AG20443 (cell line): ENCODE results near the gene PRTN3.
"Not testable (repeated sequence)": the region's sequence is repeated elsewhere in the genome, so short reads cannot be mapped to it uniquely, and the experiment has no call there.

Source experiments
- DNase-seq: peaks from one replicate; pipeline ENCODE4 v3.0.0; 2012; ENCODE audit warnings: low spot score, mixed read lengths

Gene PRTN3

DNA sequence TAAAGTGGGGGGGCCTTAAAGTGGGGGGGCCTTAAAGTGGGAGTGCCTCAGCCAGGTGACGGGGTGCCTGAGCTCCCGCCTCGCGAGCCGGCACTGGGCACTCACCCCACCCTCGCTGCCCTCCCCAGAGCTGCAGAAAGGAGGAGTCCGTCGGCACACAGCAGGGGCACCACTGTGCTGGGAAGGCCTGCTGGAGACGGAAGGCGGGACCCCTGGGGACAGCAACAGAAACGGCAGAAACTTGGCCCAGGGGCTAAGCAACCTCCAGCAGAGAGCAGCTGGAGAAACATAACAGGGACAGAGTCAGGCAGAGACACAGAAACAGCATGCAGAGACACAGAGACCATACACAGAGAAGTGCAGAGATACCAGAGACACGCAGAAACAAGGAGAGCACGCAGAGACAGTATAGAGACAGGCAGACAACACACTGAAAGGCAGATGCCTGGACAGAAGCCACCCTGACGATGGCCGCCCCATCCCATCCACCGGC, 26.5 kb downstream of the PRTN3 start:
- DNase-seq: no peak

DNA sequence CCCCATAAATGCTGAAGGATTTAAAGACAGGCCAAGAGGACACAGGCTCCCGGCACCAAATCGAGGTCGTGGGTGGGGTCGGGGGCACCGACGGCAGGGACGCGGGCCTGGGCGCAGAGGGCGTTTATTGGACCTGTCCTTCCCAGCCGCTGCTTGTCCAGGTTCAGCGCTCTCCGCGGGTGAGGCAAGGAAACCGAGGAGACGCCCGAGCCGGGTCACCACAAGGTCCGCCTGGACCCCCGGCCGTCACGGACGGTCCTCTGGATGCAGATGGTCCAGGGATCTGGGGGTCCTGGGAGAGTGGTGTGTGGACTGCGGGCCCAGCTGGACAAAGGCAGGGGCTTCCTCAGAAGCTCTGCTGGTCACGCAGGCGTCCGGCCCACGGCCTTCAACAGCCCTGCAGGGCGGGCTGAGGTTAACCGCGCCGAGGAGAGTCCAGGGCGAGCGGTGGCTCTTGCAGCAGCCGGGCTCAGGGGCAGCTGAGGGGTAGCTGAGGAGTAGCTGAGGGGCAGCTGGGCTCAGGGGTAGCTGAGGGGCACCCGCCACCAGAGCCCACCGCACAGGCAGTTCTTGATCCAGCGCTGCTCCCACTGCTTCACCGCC, 27.2 kb downstream of the PRTN3 start:
- DNase-seq: no peak

DNA sequence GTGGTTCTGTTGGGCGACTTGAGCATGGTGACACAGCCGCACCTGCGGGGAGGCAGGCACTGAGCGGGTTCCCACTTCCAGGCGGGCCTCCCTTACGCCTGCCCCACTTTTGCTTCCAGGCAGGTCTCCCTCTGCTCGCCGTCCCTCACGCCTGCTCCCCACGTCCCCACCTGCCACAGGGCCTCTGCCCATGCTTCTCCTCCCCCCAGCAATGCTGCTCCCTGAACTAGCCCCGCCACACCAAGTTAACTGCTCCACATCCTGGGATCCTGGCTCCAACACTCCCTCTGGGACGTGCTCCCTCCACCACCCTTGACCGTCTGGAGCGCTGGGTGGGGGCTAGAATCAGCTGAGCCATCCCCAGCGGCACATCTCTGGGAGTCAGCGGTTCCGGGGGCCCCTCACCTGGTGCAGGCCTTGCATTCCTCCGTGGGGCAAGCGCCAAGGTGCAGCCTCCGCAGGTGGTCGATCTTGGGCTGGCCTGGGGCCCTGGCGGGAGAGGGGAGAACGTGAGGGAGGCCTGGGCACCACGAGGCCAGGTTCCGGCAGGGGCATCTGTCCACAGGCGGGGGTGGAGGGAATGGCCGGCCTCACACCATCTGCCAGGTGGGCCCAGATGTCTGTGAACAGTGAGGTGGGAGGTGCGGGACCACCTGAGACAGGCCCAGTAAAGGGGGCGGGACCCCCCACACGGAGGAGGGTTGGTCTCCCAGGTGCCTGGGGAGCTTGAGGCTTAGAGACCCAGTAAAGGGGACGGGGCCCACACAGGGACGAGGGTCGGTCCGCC, 27.9 kb downstream of the PRTN3 start:
- DNase-seq: no peak

DNA sequence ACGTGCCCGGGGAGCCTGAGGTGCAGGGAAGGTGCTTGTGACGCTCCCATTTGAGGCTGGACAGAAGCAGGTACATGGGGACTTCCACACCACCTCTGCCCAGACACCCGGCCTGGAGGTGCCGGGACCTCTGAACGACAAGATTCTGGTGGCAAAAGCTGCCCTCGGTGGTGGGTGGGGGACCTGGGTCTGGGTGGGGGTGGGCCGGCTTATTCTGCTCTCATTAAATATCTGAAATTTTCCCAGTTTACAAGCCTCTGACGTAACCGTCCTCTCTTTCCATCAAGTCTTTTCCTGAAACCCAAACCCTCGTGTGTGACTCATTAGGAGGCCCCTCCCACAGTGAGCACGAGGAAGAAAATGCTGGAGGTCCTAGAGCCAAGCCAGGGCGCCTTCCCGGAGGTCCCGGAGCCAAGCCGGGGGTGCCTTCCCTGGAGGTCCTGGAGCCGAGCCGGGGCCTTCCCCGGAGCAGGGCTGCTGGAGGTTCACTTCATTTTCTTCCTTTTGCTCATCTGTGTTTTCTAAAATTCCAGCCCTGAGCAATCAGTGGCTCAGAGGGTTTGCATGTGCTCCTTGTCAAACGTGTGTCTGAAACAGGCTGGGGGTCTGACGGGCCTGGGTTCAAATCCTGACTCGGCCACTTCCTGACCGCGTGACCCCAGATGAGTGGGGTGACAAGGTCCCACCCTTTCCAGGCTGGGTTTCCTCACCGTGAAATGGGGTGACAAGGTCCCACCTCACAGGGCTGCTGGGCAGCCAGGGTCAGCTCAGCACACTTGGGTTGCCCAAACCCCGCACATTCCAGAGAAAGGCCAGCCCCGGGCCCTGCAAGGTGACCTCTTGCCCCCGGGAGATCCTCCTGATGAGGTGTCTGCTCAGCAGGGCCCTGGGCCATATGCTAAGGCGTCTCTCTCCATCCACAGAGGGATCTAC, 28.7 kb downstream of the PRTN3 start:
- peak; percentile 89 for DNase-seq

DNA sequence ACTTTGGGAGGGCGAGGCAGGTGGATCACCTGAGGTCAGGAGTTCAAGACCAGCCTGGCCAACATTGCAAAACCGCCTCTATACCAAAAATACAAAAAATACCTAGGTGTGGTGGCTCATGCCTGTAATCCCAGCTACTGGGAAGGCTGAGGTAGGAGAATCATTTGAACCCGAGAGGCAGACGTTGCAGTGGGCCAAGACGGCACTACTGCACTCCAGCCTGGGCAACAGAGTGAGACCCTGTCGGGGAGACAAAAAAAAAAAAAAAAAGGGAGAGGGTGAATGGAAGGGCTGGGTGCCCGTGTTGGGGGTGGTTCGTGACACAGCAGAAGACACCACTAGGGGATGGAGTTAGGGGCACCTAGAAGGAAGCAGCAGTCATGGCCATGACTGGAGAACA, 29.5 kb downstream of the PRTN3 start:
- no peak for DNase-seq

DNA sequence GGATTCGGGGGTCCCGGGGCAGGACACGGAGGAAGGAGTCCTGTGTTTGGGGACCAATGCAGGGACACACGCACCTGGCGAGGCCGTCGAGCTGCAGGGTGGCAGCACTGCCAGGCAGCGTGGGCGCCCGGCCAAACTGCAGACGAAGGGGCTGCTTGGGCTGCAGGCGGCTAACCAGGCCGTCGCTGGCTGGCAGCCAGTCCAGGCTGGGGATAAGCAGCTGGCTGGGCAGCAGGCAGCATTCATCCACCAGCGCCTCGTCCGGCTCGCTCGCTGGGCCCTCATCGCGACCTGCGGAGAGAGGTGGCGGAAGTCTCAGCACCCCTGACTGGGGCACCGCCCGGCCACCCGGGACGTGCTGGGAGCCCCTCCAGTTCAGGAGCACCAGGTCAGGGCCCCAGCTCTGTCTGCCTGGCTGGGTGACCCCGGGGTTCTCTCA, 30.2 kb downstream of the PRTN3 start:
- no peak for DNase-seq

DNA sequence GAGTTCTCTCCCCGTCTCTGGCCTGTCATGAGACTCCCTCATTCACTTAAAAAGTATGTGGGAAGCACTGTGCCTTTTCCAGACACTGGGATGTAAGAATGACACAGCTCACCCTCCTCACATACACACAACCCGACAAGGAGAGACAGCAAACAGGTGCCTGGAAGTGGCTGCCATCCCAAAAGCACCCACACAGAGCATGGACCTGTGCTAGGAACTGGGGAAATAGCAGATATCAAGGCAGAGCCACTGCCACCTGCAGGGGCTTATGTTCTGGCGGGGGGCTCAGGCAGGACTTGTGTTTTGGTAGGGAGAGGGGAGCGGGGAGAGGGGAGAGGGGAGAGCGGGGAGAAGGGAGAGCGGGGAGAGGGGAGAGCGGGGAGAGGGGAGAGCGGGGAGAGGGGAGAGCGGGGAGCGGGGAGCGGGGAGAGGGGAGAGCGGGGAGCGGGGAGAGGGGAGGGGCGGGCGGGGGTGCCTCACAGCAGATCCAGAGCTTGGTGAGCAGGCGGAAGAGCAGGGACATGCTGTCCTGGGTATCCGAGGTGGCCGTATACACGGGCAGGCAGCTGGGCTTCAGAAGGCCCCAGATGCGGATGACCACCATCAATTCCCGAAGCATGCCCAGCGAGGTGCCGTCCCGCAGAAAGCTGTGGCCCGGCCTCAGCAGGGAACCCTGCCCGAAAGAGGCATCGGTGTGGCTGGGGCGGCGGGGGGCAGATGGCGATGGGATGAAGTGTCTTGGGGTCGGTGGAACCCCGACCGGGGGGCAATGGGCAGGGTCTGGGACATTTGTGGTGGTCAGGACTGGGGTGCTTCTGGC, 30.9 kb downstream of the PRTN3 start:
- no peak for DNase-seq

DNA sequence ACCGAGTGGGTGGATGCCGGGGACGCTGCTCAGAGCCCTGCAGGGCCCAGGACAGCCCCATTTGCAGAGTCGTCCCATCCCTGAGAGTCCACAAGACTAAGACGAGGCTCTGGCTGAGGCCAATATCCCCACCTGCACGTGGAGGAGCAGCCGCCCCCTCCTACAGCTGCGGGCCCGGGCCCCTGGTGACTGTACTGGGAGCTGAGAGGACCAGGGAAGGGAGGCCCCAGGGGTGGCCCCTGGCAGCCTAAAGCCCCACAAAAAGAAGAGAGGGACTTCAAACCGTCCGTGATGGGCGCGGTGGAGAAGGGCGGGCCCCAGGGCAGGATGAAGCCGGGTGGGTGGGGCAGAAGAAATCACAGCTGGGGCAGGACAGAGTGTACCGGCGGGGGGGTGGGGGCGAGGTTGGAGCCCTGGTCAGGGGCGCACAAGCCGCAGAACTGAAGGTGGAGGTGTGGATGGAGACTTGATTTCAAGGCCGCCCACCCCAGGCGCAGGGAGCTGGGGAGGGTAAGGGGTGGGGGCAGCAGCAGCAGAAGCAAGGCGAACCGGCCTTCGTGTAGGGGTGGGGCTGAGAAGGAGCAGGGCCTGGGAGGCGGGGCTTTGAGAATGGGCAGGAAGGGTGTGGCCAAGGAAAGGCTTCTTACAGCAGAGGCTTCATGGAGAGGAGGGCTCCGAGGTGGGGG, 31.6 kb downstream of the PRTN3 start:
- peak; percentile 77 for DNase-seq

DNA sequence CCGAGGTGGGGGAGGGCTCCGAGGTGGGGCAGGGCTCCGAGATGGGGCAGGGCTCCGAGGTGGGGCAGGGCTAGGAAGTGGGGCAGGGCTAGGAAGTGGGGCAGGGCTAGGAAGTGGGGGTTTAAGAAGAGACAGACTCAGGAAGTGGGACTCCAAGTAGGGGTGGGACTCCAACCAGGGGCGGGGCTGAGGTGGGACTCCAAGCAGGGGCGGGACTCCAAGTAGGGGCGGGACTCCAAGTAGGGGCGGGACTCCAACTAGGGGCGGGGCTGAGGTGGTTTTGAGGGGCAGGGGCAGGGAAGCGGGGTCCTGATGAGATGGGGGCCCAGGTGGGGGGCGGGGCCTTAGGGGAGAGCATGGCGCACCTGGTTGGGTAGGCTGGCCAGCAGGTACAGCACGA, 32.3 kb downstream of the PRTN3 start:
- peak; percentile 55 for DNase-seq

DNA sequence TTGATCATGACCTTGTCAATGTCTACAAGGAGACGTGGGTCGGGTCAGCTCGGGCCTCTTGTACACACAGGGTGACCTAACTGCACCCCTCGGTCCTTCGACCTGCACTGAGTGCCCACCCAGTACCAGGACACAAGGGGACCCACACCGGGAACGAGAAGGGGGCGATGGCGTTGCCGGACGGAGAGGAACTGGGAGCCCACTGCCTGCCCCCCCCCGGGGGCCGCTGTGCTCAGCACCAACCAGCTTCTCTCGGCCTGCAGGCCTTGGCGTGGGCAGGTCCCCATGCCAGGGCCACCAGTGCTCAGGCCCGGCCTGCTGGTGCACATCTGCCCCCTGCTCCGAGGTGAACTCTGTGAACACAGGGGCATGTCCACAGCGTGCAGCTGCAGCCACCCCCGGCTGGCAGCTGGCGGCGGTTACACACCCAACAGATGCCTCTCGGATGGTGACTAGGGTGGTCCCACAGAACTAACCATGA, 32.8 kb downstream of the PRTN3 start:
- DNase-seq: no peak

DNA sequence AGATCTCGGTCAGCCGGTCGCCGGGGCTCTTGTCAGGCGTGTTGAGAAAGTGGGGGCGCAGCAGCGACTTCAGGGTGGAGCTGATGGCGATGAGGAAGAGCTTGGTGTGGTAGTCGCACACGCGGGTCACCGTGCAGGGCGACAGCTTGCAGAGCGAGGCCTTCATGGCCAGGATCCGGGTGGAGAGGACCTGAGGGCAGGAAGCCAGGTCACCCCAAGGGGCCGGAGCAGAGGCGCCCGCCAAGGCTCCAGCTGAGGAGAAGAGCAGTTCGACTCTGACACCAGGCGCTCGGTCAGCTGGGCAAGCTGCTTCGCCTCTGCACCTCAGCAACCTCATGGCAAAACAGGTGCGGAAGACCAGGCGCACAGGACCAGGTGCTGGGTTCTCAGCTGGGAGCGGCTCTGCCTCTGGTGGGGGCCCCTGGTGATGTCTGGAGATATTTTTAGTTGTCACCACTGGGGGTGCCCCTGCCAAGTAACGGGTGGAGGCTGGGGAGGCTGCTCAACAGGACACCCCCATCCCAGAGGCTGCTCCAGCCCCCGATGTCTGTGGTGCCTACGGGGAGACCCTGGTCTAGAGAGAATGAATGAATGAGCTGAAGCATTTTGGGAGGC, 34.6 kb downstream of the PRTN3 start:
- no peak for DNase-seq

DNA sequence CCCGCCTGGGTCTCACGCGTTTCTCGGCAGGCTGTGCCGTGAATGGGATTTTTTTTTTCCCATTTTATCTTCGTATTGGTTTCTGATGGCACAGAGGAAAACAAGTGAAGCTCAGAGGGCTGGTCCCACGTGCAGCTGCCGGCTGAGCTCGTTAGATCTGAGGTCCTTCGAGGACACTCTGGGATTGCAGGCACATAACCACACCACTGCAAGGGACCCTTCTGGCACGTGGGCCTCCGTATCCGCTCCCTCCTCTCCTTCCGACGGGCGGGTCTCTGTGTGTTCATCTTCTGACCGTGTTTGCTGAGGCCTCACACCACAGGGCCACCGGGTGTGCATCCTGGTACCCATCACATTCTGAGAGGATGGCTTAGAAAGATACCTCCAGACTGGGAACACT, 35.3 kb downstream of the PRTN3 start:
- DNase-seq: no peak

DNA sequence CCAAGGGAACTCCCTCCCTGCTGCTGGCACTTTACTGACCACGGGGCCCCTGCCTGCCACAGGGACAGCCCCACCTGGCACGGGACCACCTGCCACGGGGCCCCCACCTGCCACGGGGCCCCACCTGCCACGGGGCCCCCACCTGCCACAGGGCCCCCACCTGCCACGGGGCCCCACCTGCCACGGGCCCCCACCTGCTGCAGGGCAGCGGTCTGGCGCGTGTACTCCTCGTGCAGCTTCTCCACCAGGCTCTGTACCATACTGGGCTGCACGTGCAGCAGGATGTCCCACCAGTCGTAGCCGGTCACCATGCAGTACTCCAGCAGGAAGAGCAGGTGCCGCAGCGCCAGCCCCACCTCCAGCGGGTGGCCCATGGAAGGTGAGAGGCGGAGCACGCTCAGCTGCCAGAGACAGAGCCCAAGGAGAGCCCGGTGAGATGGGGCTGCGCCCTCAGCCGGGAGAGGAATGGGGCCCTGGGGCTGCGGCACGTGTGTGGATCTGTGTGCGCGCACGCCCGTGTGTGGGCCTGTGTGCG, 36.0 kb downstream of the PRTN3 start:
- no peak for DNase-seq

DNA sequence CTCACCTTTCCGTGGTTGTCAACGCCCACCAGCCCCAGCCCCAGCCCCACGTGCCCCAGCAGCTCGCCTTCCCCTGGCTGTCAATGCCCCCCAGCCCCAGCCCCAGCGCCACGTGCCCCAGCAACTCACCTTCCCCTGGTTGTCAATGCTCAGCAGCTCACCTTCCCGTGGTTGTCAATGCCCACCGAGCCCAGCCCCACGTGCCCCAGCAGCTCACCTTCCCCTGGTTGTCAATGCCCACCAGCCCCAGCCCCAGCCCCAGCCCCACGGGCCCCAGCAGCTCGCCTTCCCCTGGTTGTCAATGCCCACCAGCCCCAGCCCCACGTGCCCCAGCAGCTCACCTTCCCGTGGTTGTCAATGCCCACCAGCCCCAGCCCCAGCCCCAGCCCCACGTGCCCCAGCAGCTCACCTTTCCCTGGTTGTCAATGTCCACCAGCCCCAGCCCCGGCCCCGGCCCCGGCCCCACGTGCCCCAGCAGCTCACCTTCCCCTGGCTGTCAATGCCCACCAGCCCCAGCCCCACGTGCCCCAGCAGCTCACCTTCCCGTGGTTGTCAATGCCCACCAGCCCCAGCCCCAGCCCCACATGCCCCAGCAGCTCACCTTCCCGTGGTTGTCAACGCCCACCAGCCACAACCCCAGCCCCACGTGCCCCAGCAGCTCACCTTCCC, 37.3 kb downstream of the PRTN3 start:
- DNase-seq: not testable (repeated sequence)

DNA sequence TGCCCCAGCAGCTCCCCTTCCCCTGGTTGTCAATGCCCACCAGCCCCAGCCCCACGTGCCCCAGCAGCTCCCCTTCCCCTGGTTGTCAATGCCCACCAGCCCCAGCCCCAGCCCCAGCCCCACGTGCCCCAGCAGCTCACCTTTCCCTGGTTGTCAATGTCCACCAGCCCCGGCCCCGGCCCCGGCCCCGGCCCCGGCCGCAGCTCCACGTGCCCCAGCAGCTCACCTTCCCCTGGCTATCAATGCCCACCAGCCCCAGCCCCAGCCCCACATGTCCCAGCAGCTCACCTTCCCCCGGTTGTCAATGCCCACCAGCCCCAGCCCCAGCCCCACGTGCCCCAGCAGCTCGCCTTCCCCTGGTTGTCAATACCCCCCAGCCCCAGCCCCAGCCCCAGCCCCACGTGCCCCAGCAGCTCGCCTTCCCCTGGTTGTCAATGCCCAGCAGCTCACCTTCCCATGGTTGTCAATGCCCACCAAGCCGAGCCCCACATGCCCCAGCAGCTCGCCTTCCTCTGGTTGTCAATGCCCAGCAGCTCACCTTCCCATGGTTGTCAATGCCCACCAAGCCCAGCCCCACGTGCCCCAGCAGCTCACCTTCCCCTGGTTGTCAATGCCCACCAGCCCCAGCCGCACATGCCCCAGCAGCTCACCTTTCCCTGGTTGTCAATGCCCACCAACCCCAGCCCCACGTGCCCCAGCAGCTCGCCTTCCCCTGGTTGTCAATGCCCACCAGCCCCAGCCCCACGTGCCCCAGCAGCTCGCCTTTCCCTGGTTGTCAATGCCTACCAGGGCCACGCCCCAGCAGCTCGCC, 38.2 kb downstream of the PRTN3 start:
- not testable (repeated sequence) for DNase-seq

DNA sequence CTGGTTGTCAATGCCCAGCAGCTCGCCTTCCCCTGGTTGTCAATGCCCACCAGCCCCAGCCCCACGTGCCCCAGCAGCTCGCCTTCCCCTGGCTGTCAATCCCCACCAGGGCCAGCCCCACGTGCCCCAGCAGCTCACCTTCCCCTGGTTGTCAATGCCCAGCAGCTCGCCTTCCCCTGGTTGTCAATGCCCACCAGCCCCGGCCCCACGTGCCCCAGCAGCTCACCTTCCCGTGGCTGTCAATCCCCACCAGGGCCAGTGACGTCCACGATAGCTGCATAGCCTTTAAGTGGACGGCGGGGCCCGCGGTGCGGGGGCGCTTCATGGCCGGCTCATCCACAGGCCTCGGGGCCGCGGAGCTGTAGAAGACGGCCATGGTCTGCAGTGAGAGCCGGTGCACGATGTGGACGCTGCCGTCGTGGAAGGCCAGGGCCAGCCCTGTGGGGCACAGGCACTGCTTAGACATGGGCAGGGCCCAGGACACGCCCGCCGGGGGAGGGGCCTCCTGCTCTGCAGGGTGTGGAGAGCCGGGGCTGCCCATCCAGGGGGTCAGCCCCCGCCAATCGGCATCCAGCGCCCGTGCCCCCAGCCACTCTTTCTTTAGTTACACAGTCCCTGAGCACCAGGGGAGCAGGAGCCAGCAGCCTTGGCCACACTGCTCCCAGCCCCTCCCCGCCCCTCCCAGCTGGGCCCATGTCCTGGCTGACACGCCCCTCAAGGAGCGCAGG, 39.1 kb downstream of the PRTN3 start:
- no peak for DNase-seq

DNA sequence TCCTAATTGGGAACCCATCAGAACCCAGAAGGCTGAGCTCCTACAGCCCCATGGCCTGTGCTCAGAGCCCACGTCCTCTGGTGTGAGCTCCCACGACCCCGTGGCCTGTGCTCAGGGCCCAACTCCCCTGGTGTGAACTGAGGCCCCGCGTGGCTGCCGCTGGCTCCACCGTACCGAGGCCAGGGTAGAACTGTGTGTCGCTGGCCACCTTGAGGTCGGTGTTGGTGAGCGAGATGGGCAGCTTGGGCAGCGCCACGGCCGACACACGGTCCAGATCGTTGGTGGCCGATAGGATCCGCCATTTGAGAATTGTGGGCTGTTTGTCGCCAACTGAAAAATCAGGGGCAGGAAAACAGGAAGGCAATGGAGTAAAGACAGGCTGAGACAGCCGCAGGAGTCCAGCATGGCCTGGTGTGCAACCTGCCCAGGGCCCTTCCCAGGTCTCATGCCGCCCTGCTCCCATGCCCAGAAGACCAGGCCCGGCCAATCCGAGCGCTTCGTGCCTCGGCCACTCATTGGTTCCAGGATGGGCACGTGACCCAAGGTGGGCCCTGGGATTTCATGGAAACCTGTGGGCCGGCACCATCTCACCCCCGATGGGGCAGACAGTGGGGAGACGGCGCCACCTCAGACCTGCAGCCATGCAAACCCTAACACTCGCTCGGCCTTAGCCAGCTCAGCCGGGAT, 40.7 kb downstream of the PRTN3 start:
- no peak for DNase-seq
